Activated naive CD4-positive, alpha-beta T cell treated with anti-CD3 and anti-CD28 coated beads, Interleukin-2, amount 50 U/mL, for 16 hours (primary cell): ENCODE measurements around the gene FAHD2B.
"Not testable (repeated sequence)": the region's sequence is repeated elsewhere in the genome, so short reads cannot be mapped to it uniquely, and the experiment has no call there.

Experiments used
- DNase-seq: peaks from one replicate; pipeline ENCODE4 v3.0.0-alpha.2; 2020

The FAHD2B gene

DNA sequence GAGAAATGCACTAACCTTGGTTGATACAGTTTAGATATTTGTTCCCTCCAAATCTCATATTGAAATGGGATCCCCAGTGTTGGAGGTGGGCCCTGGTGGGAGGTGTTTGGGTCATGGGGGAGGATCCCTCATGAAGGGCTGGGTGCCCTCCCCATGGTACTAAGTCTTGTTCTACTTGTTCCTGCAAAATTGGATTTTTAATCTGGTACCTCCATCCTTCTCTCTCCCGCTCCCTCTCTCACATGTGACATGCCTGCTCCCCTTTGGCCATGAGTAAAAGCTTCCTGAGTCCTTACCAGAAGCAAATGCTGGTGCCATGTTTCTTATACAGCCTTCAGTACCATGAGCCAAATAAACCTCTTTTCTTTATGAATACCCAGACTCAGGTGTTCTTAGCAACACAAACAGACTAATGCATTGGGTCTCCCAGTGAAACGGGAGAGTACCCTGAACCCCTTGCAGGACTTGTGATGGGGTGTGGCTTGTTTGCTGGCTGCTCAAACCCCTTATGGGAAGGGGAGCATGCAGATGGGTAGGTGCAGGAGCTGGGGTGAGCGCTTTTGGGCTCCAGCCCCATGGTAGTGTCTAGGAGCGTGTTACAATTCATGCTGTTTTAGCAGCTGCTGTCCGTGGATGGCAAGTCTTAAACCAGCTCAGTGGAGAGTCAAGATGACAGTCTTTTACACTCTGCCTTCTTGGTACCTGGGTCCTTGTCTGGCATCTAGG is 27.2 kb downstream of the FAHD2B start:
- DNase-seq, result no peak

DNA sequence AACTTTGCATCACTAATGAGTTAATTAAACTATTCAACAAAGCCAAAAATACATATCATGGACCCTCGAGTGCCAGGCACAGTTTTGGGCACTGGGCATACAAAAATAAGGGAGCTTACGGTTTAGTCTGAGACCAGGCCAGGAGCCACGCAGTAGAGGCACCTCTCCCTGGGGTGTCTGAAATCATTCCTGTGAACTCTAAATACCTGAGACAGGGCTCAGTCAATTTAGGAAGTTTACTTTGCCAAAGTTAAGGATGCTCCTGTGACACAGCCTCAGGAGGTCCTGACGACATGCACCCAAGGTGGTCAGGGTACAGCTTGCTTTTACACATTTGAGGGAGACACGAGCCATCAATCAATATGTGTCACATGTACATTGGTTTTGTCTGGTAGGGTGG is 28.7 kb downstream of the FAHD2B start:
- DNase-seq, result not testable (repeated sequence)

DNA sequence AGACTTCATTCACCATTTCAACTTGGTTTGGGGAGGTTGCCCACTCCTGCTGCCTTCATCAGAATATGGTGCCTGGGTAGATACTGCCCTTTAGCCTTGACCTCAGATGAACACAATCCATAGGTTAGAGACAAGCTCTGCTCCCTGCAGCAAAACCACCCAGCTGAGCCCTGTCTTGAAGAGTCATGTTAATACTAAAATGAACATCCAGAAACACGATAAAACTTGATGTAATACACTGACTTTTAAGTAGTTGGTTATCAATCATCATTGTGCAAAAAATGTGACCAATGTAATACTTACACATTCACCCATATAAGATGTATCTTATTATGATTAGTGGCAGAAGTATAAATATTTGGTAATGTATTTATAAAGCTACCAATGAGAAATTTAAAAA is 32.7 kb downstream of the FAHD2B start:
- not testable (repeated sequence) for DNase-seq

DNA sequence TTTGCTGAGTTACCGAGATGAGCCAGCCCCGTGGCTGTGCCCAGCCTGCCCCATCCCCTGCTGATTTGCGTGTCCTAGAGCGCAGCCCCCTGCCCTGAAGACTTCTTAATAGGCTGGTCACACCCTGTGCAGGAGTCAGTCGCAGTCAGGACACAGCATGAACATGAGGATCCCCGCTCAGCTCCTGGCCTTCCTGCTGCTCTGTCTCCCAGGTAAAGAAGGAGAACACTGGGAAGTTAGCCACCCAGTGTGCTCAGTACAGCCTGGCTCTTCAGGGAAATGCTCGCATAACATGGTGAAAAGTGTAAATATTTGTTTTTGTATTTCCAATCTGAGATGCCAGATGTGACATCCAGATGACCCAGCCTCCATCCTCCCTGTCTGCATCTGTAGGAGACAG is 34.9 kb downstream of the FAHD2B start:
- not testable (repeated sequence) for DNase-seq

DNA sequence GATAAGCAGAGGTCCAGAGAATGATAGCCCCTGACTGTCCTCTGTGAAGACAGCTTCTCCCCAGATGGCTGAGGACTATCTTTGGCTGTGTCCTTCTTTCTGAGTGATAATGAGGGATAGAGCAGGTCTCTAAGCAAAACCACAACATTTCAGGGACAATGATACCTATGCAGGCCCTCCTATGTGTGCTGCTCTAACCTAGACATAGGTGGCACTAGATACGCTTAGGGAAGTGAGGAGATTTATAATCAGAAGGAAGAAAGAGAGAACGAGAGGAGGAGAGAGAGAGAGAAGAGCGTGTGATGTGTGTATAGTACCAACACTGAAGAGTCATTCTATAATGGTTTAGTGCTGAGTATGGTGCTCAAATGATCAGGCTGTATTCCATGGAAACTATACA is 38.5 kb downstream of the FAHD2B start:
- not testable (repeated sequence) for DNase-seq

DNA sequence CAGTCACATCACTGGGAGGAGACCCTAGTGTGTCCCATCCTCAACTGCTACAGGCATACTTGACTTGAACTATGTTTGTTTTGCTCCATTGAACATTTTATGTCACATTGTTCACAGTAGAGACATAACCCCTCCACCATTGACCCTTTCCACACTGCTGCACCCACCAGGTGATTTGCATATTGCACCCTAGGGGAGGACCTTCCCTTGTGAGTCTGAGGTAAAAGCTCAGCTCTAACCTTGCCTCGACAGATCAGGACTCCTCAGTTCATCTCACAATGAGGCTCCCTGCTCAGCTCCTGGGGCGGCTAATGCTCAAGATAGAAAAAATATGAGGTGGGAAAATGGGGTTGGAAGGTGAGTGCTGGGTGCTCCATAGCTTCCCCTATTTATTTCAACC is 44.6 kb downstream of the FAHD2B start:
- not testable (repeated sequence) for DNase-seq

DNA sequence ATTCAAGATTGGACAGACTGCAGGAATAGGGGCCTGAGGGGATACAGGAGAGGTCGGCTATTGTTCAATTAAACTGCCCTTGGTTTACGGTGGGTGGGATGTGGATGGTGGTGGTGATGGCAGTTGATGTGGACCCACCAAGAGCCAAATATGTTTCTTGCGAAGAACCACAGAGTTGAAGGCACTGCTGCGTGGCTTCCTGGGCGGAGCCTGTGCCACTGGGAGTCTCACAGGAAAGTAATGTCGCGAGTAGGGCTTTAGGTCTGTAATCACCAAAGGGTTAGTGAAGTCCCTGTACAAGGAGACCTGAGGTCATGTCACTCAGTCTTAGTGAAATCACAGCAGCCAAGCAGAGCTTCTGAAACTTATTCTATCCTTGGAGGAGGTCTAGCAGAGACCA is 46.2 kb downstream of the FAHD2B start:
- DNase-seq, result not testable (repeated sequence)

DNA sequence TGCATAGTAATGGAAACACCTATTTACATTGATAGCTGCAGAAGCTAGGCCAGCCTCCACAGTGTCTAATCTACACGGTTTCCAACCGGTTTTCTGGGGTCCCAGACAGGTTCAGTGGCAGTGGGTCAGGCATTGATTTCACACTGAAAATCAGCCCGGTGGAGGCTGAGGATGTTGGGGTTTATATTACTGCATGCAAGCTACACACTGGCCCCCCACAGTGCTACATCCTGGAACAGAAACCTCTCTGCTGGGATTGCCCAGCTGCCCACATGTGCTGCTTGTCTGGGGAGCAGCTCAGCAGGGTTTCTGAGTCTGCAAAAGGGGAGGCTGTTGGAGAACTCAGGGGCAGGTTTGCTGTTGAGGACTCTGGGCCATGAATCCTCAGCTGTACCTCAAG is 48.0 kb downstream of the FAHD2B start:
- not testable (repeated sequence) for DNase-seq

DNA sequence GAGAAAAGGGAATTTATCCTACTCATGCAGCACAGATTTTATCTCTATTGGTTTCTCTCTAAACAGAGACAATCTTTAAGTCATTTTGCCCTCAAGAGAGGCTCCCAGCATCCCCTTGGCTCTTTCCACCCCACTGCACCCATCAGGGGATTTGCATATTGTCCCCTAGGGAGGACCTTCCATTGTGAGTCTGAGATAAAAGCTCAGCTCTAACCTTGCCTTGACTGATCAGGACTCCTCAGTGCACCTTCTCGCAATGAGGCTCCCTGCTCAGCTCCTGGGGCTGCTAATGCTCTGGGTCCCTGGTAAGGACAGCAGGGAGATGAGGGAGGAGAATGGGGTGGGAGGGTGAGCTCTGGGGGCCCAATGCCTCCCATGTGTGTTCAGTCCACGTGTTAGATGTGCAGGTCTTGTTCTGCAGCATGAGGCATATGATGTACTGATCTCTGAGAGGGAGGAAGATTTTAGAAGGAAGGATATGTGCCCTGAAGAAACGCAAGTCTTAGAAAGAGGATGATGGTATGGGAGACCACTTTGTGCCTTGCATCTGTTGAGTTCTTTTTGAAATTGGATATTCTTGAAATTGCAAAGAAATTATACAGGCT is 48.7 kb downstream of the FAHD2B start:
- DNase-seq, result not testable (repeated sequence)
